Testis (tissue), 2 donors: ENCODE results near the gene VAMP5.

Source experiments
- POLR2A ChIP-seq: fragments of 450-650 bp; IDR thresholded peaks from one replicate; pipeline ENCODE4 v1.6.1; 2017; ENCODE audit warnings: antibody characterized with exemption, mild to moderate bottlenecking, moderate library complexity
- TF ChIP-seq, protein P1 (sequence below), 3 experiments: fragments of 450-650 bp in 2 of 3; fragments of 200-600 bp in 1 of 3; sonication (generic) in 1 of 3; IDR thresholded peaks; one replicate each; pipeline ENCODE4 v1.5.1; 2016 to 2019; ENCODE audit warnings: antibody characterized with exemption in 3 of 3, mild to moderate bottlenecking in 2 of 3, moderate library complexity in 1 of 3

DNA sequence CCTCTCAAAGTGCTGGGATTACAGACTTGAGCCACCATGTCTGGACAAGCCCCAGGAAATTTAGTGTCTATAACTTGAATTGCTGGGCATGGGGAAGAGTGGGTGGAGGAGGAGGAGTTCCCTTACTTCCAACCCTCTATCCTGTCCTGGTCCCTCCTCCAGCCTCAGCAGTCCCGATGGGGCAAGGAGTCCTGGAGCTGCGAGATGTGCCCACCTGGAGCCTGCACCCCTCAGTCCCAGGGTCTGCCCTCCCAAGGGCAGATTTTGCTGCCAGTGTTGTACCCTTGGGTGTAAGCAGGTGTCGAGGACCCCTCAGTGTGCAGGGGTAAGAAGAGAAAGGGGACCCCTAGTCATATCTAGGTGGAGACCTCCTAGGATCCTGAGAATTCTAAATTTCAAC, 4.0 kb upstream of the VAMP5 start:
- no peak for TF ChIP-seq POLR2A
- TF ChIP-seq, protein P1, sequence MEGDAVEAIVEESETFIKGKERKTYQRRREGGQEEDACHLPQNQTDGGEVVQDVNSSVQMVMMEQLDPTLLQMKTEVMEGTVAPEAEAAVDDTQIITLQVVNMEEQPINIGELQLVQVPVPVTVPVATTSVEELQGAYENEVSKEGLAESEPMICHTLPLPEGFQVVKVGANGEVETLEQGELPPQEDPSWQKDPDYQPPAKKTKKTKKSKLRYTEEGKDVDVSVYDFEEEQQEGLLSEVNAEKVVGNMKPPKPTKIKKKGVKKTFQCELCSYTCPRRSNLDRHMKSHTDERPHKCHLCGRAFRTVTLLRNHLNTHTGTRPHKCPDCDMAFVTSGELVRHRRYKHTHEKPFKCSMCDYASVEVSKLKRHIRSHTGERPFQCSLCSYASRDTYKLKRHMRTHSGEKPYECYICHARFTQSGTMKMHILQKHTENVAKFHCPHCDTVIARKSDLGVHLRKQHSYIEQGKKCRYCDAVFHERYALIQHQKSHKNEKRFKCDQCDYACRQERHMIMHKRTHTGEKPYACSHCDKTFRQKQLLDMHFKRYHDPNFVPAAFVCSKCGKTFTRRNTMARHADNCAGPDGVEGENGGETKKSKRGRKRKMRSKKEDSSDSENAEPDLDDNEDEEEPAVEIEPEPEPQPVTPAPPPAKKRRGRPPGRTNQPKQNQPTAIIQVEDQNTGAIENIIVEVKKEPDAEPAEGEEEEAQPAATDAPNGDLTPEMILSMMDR (IDR thresholded peaks at IDR 0.05), result no peak
